ENCODE results near the gene ERC2. TPM values are rescaled to one million over a fixed set of nuclear protein-coding genes. Genes with fewer than 3 reads are reported as not detected.

ERC2 gene
- total and polyA plus RNA-seq, 2 donors (not counting 3 experiments of a cell fraction or from before 2014, with no cell fraction given): 5.6 to 15.5 TPM

- intact Hi-C loops (cut with micrococcal nuclease) (no loop called here), dilution Hi-C loops (cut with MboI; ENCODE audit: extremely low pct_ligation_motif_present, low sequenced_read_pairs) (no loop called here)
- no TSS peak for BruUV-seq (replicated peaks)
- ChIA-PET CTCF (no interaction called here), POLR2A (no interaction called here)
- FAIRE-seq (no peak), DNase-seq (ENCODE audit: low read depth, low spot score) (no peak)
- Histone ChIP-seq H4K20me1 (replicated peaks; ENCODE audit: control insufficient read depth, extremely low read depth, insufficient read depth, low read length) (no peaks in the 10 kb centered on the region), H3K4me3 (replicated peaks in 1 of 3; ENCODE audit: insufficient read depth in 1 of 3, low read depth in 1 of 3, low read length in 3 of 3) (no peak overlapping the region), H3K27me3 (ENCODE audit: control insufficient read depth in 2 of 2, insufficient read depth in 2 of 2, low read length in 2 of 2) (no peaks in the 10 kb centered on the region), H2AFZ (ENCODE audit: low read depth, low read length) (no peak overlapping the region), H3K27ac (ENCODE audit: insufficient read depth, low read depth, low read length) (no peak overlapping the region), H3K79me2 (ENCODE audit: control insufficient read depth, insufficient read depth, low read length) (no peaks in the 10 kb centered on the region), H3K9ac (replicated peaks; ENCODE audit: extremely low read depth, insufficient read depth, low read length) (no peak overlapping the region), H3K36me3 (ENCODE audit: control insufficient read depth in 2 of 2, extremely low read depth in 1 of 2, insufficient read depth in 2 of 2, low read length in 2 of 2) (no peaks in the 10 kb centered on the region), H3K9me1 (replicated peaks; ENCODE audit: control insufficient read depth, extremely low read depth, insufficient read depth, low read length) (no peaks in the 10 kb centered on the region), H3K4me1 (ENCODE audit: control insufficient read depth, extremely low read depth, insufficient read depth, low read length) (peaks cover 3% of the 10 kb centered on the region), H3K4me2 (ENCODE audit: insufficient read depth, low read length) (no peak overlapping the region), H3K9me3 (replicated peaks; ENCODE audit: control insufficient read depth, insufficient read depth, low read length) (no peaks in the 10 kb centered on the region)
- TF ChIP-seq POLR2AphosphoS5 (IDR thresholded peaks at IDR 0.05; ENCODE audit: insufficient read depth, low read depth, low read length) (no peak), FOS (IDR thresholded peaks at IDR 0.05; ENCODE audit: borderline replicate concordance, insufficient read depth, low read length) (no peak), MYC (IDR thresholded peaks at IDR 0.05; ENCODE audit: low read depth, low read length) (no peak), MAX (IDR thresholded peaks at IDR 0.05; ENCODE audit: insufficient read depth, insufficient read length) (no peak), GATA2 (IDR thresholded peaks at IDR 0.05; ENCODE audit: insufficient read depth, insufficient read length, low read depth, low read length) (no peak), POLR2A (IDR thresholded peaks at IDR 0.05; ENCODE audit: low read depth, low read length) (no peak), JUN (IDR thresholded peaks at IDR 0.05; ENCODE audit: borderline replicate concordance, insufficient read depth, insufficient read length, low read depth) (no peak), EZH2 (IDR thresholded peaks at IDR 0.05; ENCODE audit: borderline replicate concordance, low read depth, low read length, severe bottlenecking) (no peak), CTCF (IDR thresholded peaks at IDR 0.05; ENCODE audit: extremely low read depth in 1 of 2, insufficient read depth in 1 of 2, low read depth in 1 of 2, low read length in 2 of 2) (no peak)
These were observed 872.1 kb downstream of the ERC2 start for GRCh38 chr3:55596212-55596611.
